Natural killer cell (primary cell): ENCODE results near the gene ZNF560. TPM values are rescaled to one million over a fixed set of nuclear protein-coding genes. Genes with fewer than 3 reads are reported as not detected.

Experiments
- ATAC-seq, 3 donors: fragments of 150-1000 bp in 2 of 3; fragments of 200-7000 bp in 1 of 3; cut with Tn5 transposase; 1 replicate in 1 of 3; 2 replicates in 2 of 3; pipeline ENCODE4 v1.10.0; 2021; ENCODE audit warnings: mild to moderate bottlenecking in 2 of 3, moderate library complexity in 2 of 3
- DNase-seq, 2 donors: peaks; one replicate each; pipeline versions ENCODE4 v3.0.0 to v3.0.0-alpha.2; 2013 to 2021; ENCODE audit warnings: mixed read lengths in 1 of 2
- H3K27ac ChIP-seq: one replicate; pipeline ENCODE4 v1.5.1; 2013; ENCODE audit warnings: mild to moderate bottlenecking, low read length
- H3K27me3 ChIP-seq: one replicate; pipeline ENCODE4 v1.6.1; 2013; ENCODE audit warnings: low read length; ENCODE audit not compliant: control insufficient read depth, insufficient read depth
- H3K36me3 ChIP-seq: one replicate; pipeline ENCODE4 v1.6.1; 2013; ENCODE audit warnings: low read length; ENCODE audit not compliant: control insufficient read depth, insufficient read depth
- H3K4me1 ChIP-seq: one replicate; pipeline ENCODE4 v1.6.1; 2013; ENCODE audit warnings: low read length; ENCODE audit not compliant: control insufficient read depth, insufficient read depth
- H3K4me3 ChIP-seq: one replicate; pipeline ENCODE4 v1.5.1; 2013; ENCODE audit warnings: low read length
- H3K9me3 ChIP-seq: one replicate; pipeline ENCODE4 v1.6.1; 2013; ENCODE audit warnings: low read length; ENCODE audit not compliant: control insufficient read depth, insufficient read depth
- H3K27ac Mint-ChIP-seq, 2 donors: one replicate each; pipeline ENCODE4 v1.8.0; 2022; ENCODE audit warnings: mild to moderate bottlenecking in 2 of 2, mixed read lengths in 2 of 2, moderate library complexity in 1 of 2
- H3K27me3 Mint-ChIP-seq, 2 donors: one replicate each; pipeline ENCODE4 v1.8.0; 2022; ENCODE audit warnings: low read depth in 2 of 2, mixed read lengths in 2 of 2
- H3K36me3 Mint-ChIP-seq: one replicate; pipeline ENCODE4 v1.8.0; 2022; ENCODE audit warnings: mixed read lengths
- H3K4me1 Mint-ChIP-seq, 2 donors: one replicate each; pipeline ENCODE4 v1.8.0; 2022; ENCODE audit warnings: mixed read lengths in 2 of 2
- H3K4me3 Mint-ChIP-seq: one replicate; pipeline ENCODE4 v1.8.0; 2022; ENCODE audit warnings: mild to moderate bottlenecking, moderate library complexity, mixed read lengths
- H3K9me3 Mint-ChIP-seq, 2 donors: one replicate each; pipeline ENCODE4 v1.8.0; 2022; ENCODE audit warnings: mixed read lengths in 2 of 2
- WGBS: methylation state at CpG from one replicate; pipeline ENCODE4 v1.1.7; 2013; ENCODE audit warnings: missing lambda C conversion rate; ENCODE audit not compliant: insufficient coverage; 5-methylcytosine and 5-hydroxymethylcytosine counted together
- intact Hi-C: fragments of 100-400 bp; cut with micrococcal nuclease; formaldehyde crosslinking; loops from one replicate; pipeline ENCODE4 v1.14.2; 2022
- total RNA-seq, 4 donors: library from RNA; stranded (reverse); fragments of 120-200 nt in 1 of 4; gene quantifications; one replicate each; pipeline versions ENCODE4 v1.2.3 to v1.2.4, GENCODE V29; 2013 to 2022
- TF ChIP-seq, protein P1 (sequence below): fragments of 200-600 bp; IDR thresholded peaks from one replicate; pipeline ENCODE4 v1.8.0; 2022; ENCODE audit warnings: antibody characterized with exemption

ZNF560 gene
- total RNA-seq, 3 donors from 2014 or later (not counting 1 experiment from before 2014, with no cell fraction given): not detected

DNA sequence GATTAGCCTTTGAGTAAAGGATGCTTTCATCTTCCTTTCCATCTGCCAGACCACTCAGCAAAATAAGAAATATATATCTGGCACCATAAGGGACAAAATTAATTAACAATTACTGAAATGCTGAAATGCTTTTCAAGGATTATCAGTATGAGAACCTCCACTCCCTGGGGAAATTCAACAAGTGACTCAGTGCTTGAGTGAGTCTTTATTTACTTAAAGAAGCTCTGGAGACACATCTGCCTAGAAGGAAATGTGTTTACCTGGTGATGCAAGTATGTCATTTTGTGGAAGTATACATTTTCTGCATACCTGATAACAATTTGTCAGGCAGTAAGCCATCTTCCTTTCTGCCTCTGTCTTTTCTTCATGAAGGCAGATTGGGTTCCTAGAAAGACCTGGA is 23.4 kb downstream of the ZNF560 start:
- Histone ChIP-seq H3K27ac (no peak overlapping the region), H3K9me3 (peaks cover 14% of the 10 kb centered on the region), H3K27me3 (no peaks in the 10 kb centered on the region), H3K36me3 (no peaks in the 10 kb centered on the region), H3K4me3 (no peak overlapping the region), H3K4me1 (no peaks in the 10 kb centered on the region)
- no peaks in the 10 kb centered on the region for H3K4me1 Mint-ChIP-seq
- no peak overlapping the region for H3K4me3 Mint-ChIP-seq
- TF ChIP-seq, protein P1, sequence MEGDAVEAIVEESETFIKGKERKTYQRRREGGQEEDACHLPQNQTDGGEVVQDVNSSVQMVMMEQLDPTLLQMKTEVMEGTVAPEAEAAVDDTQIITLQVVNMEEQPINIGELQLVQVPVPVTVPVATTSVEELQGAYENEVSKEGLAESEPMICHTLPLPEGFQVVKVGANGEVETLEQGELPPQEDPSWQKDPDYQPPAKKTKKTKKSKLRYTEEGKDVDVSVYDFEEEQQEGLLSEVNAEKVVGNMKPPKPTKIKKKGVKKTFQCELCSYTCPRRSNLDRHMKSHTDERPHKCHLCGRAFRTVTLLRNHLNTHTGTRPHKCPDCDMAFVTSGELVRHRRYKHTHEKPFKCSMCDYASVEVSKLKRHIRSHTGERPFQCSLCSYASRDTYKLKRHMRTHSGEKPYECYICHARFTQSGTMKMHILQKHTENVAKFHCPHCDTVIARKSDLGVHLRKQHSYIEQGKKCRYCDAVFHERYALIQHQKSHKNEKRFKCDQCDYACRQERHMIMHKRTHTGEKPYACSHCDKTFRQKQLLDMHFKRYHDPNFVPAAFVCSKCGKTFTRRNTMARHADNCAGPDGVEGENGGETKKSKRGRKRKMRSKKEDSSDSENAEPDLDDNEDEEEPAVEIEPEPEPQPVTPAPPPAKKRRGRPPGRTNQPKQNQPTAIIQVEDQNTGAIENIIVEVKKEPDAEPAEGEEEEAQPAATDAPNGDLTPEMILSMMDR: no peak
- H3K27ac Mint-ChIP-seq: no peak overlapping the region
- DNase-seq (no peak), ATAC-seq (no peak)
- H3K36me3 Mint-ChIP-seq: peaks cover 26% of the 10 kb centered on the region
- H3K27me3 Mint-ChIP-seq: peaks cover 0 to 3% of the 10 kb centered on the region in 2 donors
- intact Hi-C loops: no loop called here
- H3K9me3 Mint-ChIP-seq: peaks cover 11 to 18% of the 10 kb centered on the region in 2 donors

DNA sequence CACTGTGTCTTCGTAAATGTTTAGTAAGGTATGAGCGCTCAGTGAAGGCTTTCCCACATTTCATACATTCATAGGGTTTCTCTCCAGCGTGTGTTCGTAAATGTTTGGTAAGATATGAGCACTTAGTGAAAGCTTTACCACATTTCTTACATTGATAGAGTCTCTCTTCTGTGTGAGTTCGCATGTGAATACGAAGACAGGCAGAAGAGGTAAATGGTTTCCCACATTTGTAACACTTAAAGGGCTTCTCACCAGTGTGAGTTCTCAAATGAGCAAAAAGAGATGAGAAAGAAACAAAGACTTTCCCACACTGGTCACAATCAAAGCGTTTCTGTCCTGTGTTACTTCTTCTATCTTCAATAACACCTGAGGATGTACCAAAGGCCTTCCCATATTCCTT is 31.3 kb downstream of the ZNF560 start:
- Histone ChIP-seq H3K4me3 (no peak overlapping the region), H3K9me3 (peaks cover 45% of the 10 kb centered on the region), H3K4me1 (no peaks in the 10 kb centered on the region), H3K27me3 (no peaks in the 10 kb centered on the region), H3K36me3 (no peaks in the 10 kb centered on the region), H3K27ac (no peak overlapping the region)
- H3K27ac Mint-ChIP-seq: no peak overlapping the region
- no peak for ATAC-seq
- no peak overlapping the region for H3K4me3 Mint-ChIP-seq
- 92% methylated on average over 3 of the region's 7 CpGs for WGBS
- peaks cover 19% of the 10 kb centered on the region for H3K36me3 Mint-ChIP-seq
- H3K4me1 Mint-ChIP-seq: no peaks in the 10 kb centered on the region
- TF ChIP-seq, protein P1: no peak
- DNase-seq: no peak
- H3K9me3 Mint-ChIP-seq: peaks cover 10 to 12% of the 10 kb centered on the region in 2 donors
- intact Hi-C loops: no loop called here
- H3K27me3 Mint-ChIP-seq: peaks cover 0 to 3% of the 10 kb centered on the region in 2 donors

DNA sequence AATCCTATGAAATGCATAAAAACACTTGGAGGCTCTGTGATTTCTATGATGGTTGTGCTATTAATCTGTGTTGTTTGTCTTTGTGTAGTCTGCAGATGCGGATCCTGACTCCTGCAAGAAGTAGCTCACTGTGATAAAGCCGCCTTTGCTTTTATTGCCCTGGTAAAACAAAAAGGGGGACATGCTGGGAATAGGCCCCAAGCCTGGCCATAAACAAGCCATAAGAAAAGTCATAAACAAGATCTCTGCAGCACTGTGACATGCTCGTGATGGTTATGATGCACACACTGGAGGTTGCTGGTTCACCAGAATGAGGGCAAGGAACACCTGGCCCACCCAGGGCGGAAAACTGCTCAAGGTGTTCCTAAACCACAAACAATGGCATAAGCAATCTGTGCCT is 36.5 kb downstream of the ZNF560 start:
- H3K36me3 ChIP-seq: no peaks in the 10 kb centered on the region
- ATAC-seq: no peak
- H3K27ac ChIP-seq: no peak overlapping the region
- peaks cover 27% of the 10 kb centered on the region for H3K36me3 Mint-ChIP-seq
- no peaks in the 10 kb centered on the region for H3K27me3 Mint-ChIP-seq
- no peaks in the 10 kb centered on the region for H3K4me1 ChIP-seq
- no peak overlapping the region for H3K4me3 ChIP-seq
- 88% methylated on average over 4 of the region's 4 CpGs for WGBS
- TF ChIP-seq, protein P1: no peak
- intact Hi-C loops: no loop called here
- H3K9me3 Mint-ChIP-seq: peaks cover 9 to 10% of the 10 kb centered on the region in 2 donors
- no peak overlapping the region for H3K4me3 Mint-ChIP-seq
- DNase-seq: no peak
- H3K9me3 ChIP-seq: peaks cover 59% of the 10 kb centered on the region
- no peaks in the 10 kb centered on the region for H3K4me1 Mint-ChIP-seq
- no peaks in the 10 kb centered on the region for H3K27me3 ChIP-seq
- no peak overlapping the region for H3K27ac Mint-ChIP-seq

DNA sequence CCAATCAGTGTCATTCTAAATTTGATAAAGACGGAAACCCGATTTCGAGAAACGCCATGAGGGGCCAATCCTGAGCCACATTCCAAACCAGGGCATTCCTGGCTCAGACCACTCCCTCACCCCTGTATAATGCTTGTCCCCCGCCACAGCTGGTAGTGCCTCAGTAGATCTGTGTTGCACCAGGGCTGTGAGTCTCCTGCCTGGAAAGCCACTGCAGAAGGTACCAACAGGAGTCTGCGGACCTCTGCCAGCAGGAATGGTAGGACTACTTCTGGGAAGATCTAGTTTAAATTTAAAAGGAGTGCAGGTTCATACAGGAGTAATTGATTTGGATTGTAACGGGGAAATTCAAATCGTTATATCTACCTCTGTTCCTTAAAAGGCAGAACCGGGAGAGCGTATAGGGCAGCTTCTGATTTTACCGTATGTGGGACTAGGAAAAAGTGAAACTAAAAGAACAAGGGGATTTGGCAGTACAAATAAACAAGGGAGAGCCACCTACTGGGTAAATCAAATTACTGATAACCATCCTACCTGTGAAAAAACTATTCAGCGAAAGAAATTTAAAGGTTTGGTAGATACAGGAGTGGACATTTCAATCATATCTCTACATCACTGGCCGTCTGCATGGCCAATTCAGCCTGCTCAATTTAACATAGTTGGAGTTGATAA is 42.3 kb downstream of the ZNF560 start:
- Histone ChIP-seq H3K4me3 (no peak overlapping the region), H3K4me1 (no peaks in the 10 kb centered on the region), H3K27ac (no peak overlapping the region), H3K9me3 (peaks cover 51% of the 10 kb centered on the region), H3K27me3 (no peaks in the 10 kb centered on the region), H3K36me3 (no peaks in the 10 kb centered on the region)
- Mint-ChIP-seq H3K36me3 (peaks cover 45% of the 10 kb centered on the region), H3K9me3 (peaks cover 12 to 28% of the 10 kb centered on the region in 2 donors), H3K27ac (no peak overlapping the region), H3K4me3 (no peak overlapping the region), H3K4me1 (peaks cover 0 to 5% of the 10 kb centered on the region in 2 donors), H3K27me3 (no peaks in the 10 kb centered on the region)
- ATAC-seq (no peak), DNase-seq (no peak)
- WGBS: 72% methylated on average over 11 of the region's 13 CpGs
- TF ChIP-seq, protein P1: no peak
- intact Hi-C loops: no loop called here
